Dermis microvascular lymphatic vessel endothelial cell (primary cell): ENCODE results near the gene ITPKA. TPM values are rescaled to one million over a fixed set of nuclear protein-coding genes. Genes with fewer than 3 reads are reported as not detected.

Source experiments
- DNase-seq, 2 donors: peaks; one replicate each; pipeline versions ENCODE4 v3.0.0 to v3.0.0-alpha.2; 2010; ENCODE audit warnings: low read depth in 2 of 2
- total RNA-seq: library from RNA; depleted of rRNA; stranded (reverse); fragments of >200 nt; gene quantifications from 2 replicates; pipeline ENCODE4 v1.2.1, GENCODE V29; 2014

ITPKA gene
- total RNA-seq, 1 donor from 2014 or later, result 0.90 TPM

DNA sequence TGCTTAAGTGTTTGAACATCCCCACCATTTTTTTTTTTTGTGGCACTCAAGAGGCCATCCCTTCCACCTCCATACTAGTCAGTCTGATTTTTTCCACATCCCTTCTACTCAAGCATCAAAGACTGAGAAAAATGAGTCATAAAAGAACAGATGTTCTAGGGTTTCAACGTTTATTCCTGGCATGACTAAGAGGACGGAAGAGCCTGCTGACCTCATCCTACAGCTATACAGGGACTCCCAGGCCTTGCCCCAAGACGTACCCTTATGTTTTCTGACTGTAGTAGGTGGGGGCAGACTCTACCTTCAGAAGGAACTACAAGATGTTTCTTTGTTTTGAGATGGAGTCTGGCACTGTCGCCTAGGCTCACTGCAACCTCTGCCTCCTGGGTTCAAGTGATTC, 3.3 kb upstream of the ITPKA start:
- DNase-seq, result peak in 1 of 2 donors; percentile 89

DNA sequence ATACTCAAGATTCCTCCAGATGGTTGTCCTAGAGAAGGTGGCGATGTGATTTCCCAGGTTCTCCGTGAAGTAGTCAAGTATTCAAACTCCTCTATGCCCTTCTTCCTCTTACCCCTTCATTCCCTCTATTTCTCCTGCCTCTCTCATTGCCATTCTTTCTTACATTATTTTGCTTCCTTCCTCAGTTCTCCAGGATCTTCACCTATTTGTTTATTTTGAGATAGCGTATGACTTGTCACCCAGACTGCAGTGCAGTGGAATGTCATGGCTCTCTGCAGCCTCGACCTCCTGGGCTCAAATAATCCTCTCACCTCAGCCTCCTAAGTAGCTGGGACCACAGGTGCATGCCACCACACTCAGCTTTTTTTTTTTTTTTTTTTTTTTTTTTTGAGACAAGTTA, 1.8 kb upstream of the ITPKA start:
- DNase-seq, result no peak

DNA sequence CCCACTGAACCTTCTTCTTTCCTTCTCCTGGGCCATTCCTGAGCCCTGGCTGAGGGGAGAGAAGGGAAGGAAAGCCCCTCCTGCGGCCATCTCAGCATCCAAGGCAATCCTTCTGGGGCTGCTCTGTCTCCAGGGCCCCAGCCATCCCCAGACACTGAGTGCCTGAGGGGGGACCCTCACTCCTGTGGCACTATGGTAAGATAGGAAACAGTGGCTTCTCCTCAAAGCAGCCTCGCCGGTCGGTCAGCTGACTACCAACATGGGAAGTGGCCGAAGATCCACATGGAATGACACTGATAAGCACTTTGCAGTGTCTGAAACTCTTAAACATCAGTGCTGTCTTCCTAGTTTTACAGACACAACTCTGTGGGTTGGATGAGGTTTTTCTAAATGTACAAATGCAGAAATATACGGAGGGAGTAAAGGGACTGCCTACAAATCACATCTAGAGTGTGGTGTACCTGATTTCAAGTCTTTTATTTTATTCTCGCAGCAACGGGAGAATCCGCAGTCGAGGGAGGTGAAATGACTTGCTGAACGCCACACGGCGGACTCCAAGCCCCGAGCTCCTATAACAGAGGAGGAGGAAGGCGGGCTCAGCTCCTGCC, 973 bp upstream of the ITPKA start:
- peak in 1 of 2 donors; percentile 35 for DNase-seq

GRCh38 chr15:41493902-41494189, 172 bp downstream of the ITPKA start:
- no peak for DNase-seq

DNA sequence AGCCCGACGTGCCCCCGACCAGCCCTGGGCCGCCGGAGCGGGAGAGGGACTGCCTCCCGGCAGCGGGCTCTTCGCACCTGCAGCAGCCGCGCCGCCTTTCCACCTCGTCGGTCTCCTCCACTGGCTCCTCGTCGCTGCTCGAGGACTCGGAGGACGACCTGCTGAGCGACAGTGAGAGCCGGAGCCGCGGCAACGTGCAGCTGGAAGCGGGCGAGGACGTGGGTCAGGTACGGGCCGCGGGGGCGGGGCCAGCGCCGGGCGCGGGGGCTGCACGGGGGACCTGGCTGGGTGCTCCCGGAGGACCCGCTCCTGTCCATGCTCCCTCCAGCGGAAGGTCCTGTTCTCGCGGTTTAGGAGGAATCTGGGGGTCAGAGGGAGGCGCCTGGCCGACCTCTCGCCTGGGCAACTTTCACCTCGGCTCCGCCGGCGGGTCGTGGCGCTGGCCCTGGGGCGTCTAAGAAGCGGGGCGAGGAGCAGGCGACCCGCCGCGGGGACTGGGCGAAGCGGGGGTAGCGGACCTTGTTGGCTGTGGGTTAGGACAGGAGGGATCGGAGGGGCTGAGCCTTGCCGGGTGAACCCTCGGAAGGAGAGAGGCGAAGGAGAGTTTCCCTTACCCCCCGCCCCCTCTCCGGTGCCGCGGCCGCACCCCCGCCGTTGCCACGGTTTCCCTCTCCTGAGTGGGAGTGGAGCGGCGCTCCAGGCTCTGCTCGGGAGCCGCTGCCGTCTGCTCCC, 682 bp downstream of the ITPKA start:
- DNase-seq, result no peak

- DNase-seq, result no peak
These were observed 1.5 kb downstream of the ITPKA start for GRCh38 chr15:41494922-41495735.

- no peak for DNase-seq
These were observed 2.3 kb downstream of the ITPKA start for GRCh38 chr15:41495736-41496599.

DNA sequence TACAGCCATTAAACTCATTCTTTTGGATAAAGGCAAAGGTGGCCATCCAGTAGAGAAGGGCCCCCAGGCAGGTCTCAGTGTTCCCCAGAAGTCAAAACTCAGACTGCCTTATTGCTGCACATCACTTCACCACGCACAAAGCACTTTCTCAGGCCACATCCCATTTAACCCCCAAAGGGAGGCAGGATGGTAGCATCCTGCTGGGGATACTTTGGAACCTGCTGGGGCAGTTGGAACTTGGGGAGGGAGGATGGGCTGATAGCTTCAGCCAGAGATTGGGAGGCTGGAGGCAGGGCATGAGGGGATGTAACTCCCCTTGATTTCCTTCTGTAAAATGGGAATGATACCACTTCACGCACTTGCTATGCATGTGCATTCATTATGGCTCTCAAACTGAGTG, 5.0 kb downstream of the ITPKA start:
- DNase-seq, result no peak

DNA sequence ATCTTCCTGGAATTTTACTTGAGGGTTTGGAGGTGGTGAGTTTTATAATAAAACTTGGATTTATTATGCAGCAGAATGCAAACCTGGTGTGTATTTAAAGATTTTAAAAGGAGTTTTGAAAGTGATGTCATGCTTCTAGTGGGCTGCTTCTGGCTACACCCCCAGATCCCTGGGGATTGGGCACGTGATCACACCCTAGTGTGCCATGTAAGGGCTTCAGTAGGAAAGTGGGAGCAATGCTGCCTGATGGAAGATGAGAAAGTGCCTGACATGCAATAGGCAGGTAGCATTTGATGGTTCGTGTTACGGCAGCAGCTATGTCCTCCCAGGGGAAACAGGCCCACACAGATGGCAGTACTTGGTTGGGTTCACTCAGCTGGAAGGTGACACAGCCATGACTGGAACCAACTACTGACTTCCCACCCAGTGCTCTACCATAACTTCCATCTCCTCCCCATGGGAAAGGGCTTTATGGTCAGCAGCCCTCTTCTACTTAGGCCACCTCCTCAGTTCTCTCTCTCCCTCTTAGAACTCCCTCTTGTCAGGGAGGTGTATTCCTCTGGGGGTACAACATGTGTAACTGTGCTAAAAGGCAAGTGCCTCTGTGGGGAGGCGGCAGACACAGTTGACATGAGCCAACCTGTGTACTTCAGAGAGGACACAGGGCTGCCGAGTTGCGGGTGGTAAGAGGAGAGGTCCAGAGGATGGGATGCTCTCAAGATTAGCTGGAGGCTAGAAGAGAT, 5.6 kb downstream of the ITPKA start:
- no peak for DNase-seq

GRCh38 chr15:41501191-41501917, 7.7 kb downstream of the ITPKA start:
- peak in 1 of 2 donors; percentile 50 for DNase-seq

DNA sequence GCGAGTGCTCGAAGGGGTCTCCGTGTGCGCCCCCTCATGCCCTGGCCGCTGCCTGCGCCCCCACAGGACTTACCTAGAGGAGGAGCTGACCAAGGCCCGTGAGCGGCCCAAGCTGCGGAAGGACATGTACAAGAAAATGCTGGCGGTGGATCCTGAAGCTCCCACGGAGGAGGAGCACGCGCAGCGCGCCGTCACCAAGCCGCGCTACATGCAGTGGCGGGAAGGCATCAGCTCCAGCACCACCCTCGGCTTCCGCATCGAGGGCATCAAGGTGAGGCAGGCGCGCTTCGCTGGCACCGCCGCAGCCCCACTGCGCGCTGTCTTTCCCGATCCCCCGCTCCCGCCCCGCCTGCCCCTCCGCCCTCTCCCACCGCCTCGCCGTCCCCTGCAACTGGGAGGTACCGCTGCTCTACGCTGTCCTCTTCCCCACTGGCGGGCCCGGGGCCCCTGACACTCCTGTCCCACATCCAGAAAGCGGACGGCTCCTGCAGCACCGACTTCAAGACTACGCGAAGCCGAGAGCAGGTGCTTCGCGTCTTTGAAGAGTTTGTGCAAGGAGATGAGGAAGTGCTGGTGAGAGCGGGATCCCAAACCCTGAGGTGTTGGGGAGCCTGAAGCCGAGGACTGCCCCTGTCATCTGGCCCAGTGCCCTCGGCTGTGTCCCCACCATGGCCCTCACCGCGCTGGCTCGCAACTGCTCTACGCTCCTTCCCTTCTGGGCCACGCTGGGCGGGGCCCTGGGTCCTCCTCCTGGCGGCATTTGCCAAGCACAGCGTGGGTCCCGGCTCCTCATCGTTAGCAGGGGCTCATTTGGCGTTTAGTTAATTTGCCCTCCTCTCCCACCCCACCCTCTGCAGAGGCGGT, 8.5 kb downstream of the ITPKA start:
- DNase-seq, result no peak

GRCh38 chr15:41502795-41503668, 9.4 kb downstream of the ITPKA start:
- no peak for DNase-seq

GRCh38 chr15:41503669-41504010, 10.0 kb downstream of the ITPKA start:
- DNase-seq, result no peak

DNA sequence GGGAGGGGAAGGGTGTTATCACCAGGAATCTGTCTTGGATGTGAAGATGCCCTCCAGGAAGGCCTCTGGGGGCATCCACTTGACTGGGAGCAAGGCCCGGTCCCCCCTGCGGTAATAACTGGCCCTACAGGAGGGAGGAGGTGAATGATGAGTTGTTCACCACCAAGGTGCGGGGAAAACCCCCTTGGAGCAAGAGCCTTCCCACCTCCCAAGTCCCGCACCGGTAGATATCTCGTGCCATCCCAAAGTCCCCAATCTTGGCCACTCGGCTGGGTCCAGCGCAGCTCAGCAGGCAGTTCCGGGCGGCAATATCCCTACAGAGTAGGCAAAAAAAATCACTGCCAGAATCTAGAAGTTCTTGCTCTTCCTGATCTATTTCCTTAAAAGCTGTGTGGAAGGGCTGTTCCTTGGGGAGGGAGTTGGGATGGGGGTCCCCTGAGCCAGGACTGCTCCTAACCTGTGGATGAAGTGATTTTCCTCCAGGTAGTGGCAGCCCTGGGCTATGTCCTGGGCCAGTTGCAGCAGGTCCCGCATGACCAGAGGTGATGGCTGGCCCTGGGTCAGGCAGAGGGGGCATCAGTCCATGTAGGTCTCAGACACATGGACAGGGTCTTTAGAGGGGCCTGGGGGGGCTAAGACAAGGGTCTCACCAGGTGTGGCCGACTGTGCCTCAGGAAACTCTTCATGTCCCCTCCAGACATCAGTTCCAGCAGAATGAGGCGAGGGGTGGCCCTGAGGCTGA, 11.2 kb downstream of the ITPKA start:
- no peak for DNase-seq

DNA sequence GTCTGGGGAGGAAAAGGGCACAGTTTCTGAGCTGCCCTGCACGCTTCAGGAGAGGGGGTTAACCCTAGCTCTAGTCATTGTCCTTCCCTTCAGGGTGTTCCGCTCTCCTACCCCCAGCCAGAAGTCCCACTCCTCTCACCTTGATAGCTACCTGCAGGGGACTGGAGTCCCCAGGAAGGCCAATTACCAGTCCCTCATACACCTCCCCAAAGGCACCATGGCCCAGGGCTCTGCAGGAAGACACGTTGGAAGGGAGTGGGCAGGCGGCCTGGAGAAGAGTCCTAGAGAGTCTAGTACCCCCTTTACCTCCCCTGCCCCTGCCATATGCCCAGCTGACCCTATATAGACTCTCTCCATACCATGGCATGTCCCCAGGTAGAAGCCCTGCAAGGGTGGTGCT, 12.1 kb downstream of the ITPKA start:
- no peak for DNase-seq

DNA sequence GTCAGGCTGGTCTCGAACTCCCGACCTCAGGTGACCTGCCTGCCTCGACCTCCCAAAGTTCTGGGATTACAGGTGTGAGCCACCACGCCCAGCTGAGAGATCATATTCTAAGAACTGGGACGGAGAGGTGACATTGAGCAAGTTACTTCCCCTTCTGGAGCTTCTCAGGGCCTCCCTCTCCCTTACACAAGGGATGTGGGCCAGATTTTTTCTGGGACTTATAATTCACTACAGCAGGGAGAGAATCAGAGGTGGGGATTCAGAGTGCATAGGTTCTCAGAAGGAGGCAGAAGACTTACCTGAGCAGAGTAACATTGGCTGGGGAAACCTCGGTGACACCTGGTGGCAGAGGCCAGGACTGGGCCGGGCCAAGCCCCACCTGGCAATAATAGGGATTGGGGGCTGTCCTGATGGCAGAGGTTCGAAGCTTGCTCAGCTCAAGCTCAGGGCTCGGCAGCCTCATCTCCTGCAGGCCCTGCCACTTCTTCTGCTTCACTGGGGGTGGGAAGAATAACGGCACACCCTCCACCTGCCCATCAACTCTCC, 13.2 kb downstream of the ITPKA start:
- no peak for DNase-seq

DNA sequence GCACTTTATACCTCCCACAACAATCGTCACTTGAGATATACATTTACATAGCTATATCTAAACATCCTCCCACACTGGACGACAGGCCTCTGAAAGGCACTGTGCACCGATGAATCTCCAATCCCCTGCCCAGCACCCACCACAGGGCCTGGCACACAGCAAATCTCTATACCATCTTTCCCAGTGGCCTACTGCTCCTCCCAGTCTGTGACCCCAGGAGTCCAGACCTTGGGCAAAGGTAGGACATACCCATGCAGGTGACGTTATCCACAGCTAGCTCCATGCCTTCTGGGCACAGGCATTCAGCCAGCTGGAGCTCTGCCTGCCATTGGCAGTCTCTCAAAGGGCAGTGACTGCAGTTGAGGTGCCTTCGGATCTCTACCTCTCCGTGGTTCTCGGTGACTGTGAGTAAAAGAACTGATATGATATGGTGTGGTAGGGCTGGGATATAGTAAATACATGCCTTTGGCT, 14.2 kb downstream of the ITPKA start:
- no peak for DNase-seq
